HCT116 (cell line): Measurements from ENCODE around the gene LYL1.

ENCODE experiments used
- POLR2A ChIP-seq: IDR thresholded peaks from 2 replicates; pipeline ENCODE4 v1.7.0; 2011; ENCODE audit warnings: borderline replicate concordance; ENCODE audit not compliant: insufficient read depth, insufficient read length; ENCODE audit errors: extremely low read depth
- ZNF274 ChIP-seq: fragments of 200-500 bp; sonication (Bioruptor generic); IDR thresholded peaks from 2 replicates; pipeline ENCODE4 v1.6.1; 2014; ENCODE audit warnings: mild to moderate bottlenecking, low read depth, low read length, inconsistent platforms
- TF ChIP-seq, protein P1 (sequence below), 3 experiments: fragments of 200-600 bp in 1 of 3; sonication (generic) in 1 of 3; IDR thresholded peaks in 2 of 3; conservative IDR thresholded peaks in 1 of 3; 2 replicates each; pipeline ENCODE4 v1.5.1; 2012 to 2017; ENCODE audit warnings: low read depth in 2 of 3, low read length in 2 of 3, antibody characterized with exemption in 1 of 3, borderline replicate concordance in 1 of 3, control low read depth in 1 of 3, mild to moderate bottlenecking in 1 of 3, mixed read lengths in 1 of 3, mixed run types in 1 of 3, moderate library complexity in 1 of 3; ENCODE audit not compliant: insufficient read depth in 1 of 3
- TF ChIP-seq, protein P2 (sequence below): IDR thresholded peaks from 2 replicates; pipeline ENCODE4 v1.6.1; 2011; ENCODE audit warnings: mild to moderate bottlenecking, low read length, moderate library complexity; ENCODE audit not compliant: insufficient replicate concordance; ENCODE audit errors: extremely low read depth
- TF ChIP-seq, protein P3 (sequence below): IDR thresholded peaks from 2 replicates; pipeline ENCODE4 v1.6.1; 2012
- TF ChIP-seq, protein P4 (sequence below): IDR thresholded peaks from 2 replicates; pipeline ENCODE4 v1.6.1; 2012

DNA sequence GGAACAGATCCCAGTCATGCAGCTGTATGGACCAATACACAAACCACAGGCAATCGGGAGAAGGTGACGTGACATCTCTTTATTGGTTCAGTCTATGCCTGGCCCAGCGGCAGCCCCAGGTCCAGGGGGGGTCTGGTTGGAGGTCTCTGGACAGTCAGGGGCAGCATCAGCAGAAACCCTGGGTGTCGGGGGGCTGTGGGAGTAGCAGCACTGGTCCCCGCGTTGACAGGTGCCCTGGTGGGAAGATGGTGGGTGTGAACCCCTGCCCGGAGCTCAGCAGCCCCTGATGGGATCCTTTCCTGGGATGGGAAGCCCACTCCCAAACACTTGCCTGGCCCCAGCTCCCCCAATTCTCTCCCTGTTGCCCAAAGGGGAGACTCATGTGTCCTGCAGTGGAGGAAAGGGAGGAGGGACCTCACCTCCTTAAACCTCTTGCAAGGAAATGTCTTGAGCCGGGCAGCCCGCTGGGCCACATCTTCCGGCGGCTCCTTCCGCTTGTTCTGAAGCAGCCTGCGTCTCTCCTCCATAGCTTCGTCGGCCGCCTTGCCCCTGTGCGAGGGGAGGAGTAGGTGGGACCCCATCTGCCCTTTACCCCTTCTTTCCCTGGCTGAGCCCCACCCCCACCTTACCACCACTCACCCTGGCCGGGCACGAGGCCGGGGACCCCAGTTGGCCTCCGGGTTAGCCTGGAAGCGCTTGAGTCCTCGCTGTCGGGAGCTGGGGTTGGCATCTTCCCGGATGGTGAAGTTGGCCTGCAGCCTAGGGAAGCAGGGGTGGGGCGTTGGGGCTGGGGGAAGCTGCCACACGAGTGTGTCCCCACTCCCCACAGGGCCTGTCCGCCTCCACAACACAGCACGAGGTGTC lies 2.4 kb upstream of the LYL1 start:
- no peak for TF ChIP-seq POLR2A
- TF ChIP-seq, protein P1, sequence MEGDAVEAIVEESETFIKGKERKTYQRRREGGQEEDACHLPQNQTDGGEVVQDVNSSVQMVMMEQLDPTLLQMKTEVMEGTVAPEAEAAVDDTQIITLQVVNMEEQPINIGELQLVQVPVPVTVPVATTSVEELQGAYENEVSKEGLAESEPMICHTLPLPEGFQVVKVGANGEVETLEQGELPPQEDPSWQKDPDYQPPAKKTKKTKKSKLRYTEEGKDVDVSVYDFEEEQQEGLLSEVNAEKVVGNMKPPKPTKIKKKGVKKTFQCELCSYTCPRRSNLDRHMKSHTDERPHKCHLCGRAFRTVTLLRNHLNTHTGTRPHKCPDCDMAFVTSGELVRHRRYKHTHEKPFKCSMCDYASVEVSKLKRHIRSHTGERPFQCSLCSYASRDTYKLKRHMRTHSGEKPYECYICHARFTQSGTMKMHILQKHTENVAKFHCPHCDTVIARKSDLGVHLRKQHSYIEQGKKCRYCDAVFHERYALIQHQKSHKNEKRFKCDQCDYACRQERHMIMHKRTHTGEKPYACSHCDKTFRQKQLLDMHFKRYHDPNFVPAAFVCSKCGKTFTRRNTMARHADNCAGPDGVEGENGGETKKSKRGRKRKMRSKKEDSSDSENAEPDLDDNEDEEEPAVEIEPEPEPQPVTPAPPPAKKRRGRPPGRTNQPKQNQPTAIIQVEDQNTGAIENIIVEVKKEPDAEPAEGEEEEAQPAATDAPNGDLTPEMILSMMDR (IDR thresholded peaks at IDR 0.05 in 2 of 3, conservative IDR thresholded peaks at IDR 0.05 in 1 of 3; ENCODE audit: borderline replicate concordance in 1 of 3, insufficient read depth in 1 of 3, low read depth in 2 of 3, low read length in 2 of 3): no peak
- TF ChIP-seq, protein P2, sequence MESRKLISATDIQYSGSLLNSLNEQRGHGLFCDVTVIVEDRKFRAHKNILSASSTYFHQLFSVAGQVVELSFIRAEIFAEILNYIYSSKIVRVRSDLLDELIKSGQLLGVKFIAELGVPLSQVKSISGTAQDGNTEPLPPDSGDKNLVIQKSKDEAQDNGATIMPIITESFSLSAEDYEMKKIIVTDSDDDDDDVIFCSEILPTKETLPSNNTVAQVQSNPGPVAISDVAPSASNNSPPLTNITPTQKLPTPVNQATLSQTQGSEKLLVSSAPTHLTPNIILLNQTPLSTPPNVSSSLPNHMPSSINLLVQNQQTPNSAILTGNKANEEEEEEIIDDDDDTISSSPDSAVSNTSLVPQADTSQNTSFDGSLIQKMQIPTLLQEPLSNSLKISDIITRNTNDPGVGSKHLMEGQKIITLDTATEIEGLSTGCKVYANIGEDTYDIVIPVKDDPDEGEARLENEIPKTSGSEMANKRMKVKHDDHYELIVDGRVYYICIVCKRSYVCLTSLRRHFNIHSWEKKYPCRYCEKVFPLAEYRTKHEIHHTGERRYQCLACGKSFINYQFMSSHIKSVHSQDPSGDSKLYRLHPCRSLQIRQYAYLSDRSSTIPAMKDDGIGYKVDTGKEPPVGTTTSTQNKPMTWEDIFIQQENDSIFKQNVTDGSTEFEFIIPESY: no peak
- TF ChIP-seq, protein P3, sequence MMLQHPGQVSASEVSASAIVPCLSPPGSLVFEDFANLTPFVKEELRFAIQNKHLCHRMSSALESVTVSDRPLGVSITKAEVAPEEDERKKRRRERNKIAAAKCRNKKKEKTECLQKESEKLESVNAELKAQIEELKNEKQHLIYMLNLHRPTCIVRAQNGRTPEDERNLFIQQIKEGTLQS: no peak
- TF ChIP-seq, protein P4, sequence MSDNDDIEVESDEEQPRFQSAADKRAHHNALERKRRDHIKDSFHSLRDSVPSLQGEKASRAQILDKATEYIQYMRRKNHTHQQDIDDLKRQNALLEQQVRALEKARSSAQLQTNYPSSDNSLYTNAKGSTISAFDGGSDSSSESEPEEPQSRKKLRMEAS: no peak
- TF ChIP-seq ZNF274: no peak
